WI38 (cell line): ENCODE results near the gene NREP.

ENCODE experiments used
- H3K4me3 ChIP-seq: 2 replicates; pipeline ENCODE4 v1.5.1; 2011; ENCODE audit warnings: low read depth, mild to moderate bottlenecking, control low read depth, low read length
- CTCF ChIP-seq: IDR thresholded peaks from 2 replicates; pipeline ENCODE4 v1.5.1; 2012; ENCODE audit warnings: low read depth, mild to moderate bottlenecking, control low read depth, low read length

The NREP gene

GRCh38 chr5:111697215-111697614 is 59.8 kb downstream of the NREP start:
- no peak for TF ChIP-seq CTCF
- no peak overlapping the region for H3K4me3 ChIP-seq

- H3K4me3 ChIP-seq = no peak overlapping the region
- TF ChIP-seq CTCF = no peak
Measured at GRCh38 chr5:111695991-111696390, 61.0 kb downstream of the NREP start.

- no peak overlapping the region for H3K4me3 ChIP-seq
- no peak for TF ChIP-seq CTCF
Measured at GRCh38 chr5:111694133-111694532, 62.9 kb downstream of the NREP start.

GRCh38 chr5:111691914-111692313 is 65.1 kb downstream of the NREP start:
- TF ChIP-seq CTCF = no peak
- no peak overlapping the region for H3K4me3 ChIP-seq

- no peak for TF ChIP-seq CTCF
- no peak overlapping the region for H3K4me3 ChIP-seq
Measured at GRCh38 chr5:111691508-111691907, 65.5 kb downstream of the NREP start.

GRCh38 chr5:111689357-111689935 is 67.5 kb downstream of the NREP start:
- TF ChIP-seq CTCF = no peak
- H3K4me3 ChIP-seq = no peak overlapping the region

GRCh38 chr5:111685969-111686368 is 71.0 kb downstream of the NREP start:
- H3K4me3 ChIP-seq = no peak overlapping the region
- no peak for TF ChIP-seq CTCF
